ENCODE measurements around the gene PCDHGA6.

- no peak for TF ChIP-seq ATF2 (tag by site-specific recombination; IDR thresholded peaks at IDR 0.05; ENCODE audit: low read depth)
- TF ChIP-seq CTCF (tag by site-specific recombination; IDR thresholded peaks at IDR 0.05): no peak
- no peak for TF ChIP-seq ZSCAN30 (tag by site-specific recombination; IDR thresholded peaks at IDR 0.05)
Observed at GRCh38 chr5:141412854-141413539, 39.3 kb downstream of the PCDHGA6 start, which contains the start of gene PCDHGA10.

All from HEK293 (cell line).